Endothelial cell (in vitro differentiated cells): ENCODE data around the gene SLC17A5. TPM values are rescaled to one million over a fixed set of nuclear protein-coding genes. Genes with fewer than 3 reads are reported as not detected.
A peak's percentile ranks its signal among the peaks of the same experiment; 100 is the strongest.

Experiments used
- DNase-seq: peaks from one replicate; pipeline ENCODE4 v3.0.0; 2021; ENCODE audit warnings: low spot score
- H3K27ac Mint-ChIP-seq: one replicate; pipeline ENCODE4 v1.8.0; 2021; ENCODE audit warnings: mixed read lengths, inconsistent platforms; ENCODE audit not compliant: unreplicated experiment
- H3K27me3 Mint-ChIP-seq: one replicate; pipeline ENCODE4 v1.8.0; 2021; ENCODE audit warnings: mild to moderate bottlenecking, moderate library complexity, mixed read lengths, inconsistent platforms; ENCODE audit not compliant: unreplicated experiment
- H3K36me3 Mint-ChIP-seq: one replicate; pipeline ENCODE4 v1.8.0; 2021; ENCODE audit warnings: mild to moderate bottlenecking, low read depth, mixed read lengths, inconsistent platforms; ENCODE audit not compliant: unreplicated experiment
- H3K4me1 Mint-ChIP-seq: one replicate; pipeline ENCODE4 v1.8.0; 2021; ENCODE audit warnings: mild to moderate bottlenecking, mixed read lengths, inconsistent platforms; ENCODE audit not compliant: unreplicated experiment
- H3K4me3 Mint-ChIP-seq: one replicate; pipeline ENCODE4 v1.8.0; 2021; ENCODE audit warnings: mild to moderate bottlenecking, mixed read lengths, inconsistent platforms; ENCODE audit not compliant: unreplicated experiment
- H3K9me3 Mint-ChIP-seq: one replicate; pipeline ENCODE4 v1.8.0; 2021; ENCODE audit warnings: mixed read lengths, inconsistent platforms; ENCODE audit not compliant: unreplicated experiment
- CTCF ChIP-seq: fragments of 200-600 bp; sonication (generic); IDR thresholded peaks from one replicate; pipeline ENCODE4 v1.5.0; 2021; ENCODE audit warnings: antibody characterized with exemption; ENCODE audit not compliant: unreplicated experiment
- total RNA-seq: library from RNA; stranded (reverse); fragmentation: NEBNext Ultra II Directional; extraction: Animal tissue kit (Norgen Biotek cat#: 25700); gene quantifications from one replicate; pipeline ENCODE4 v1.2.1, GENCODE V29; 2021; ENCODE audit not compliant: unreplicated experiment

SLC17A5 gene
- total RNA-seq, 1 donor from 2014 or later, result 17.5 TPM

GRCh38 chr6:73606428-73606827, 47.4 kb downstream of the SLC17A5 start:
- no peaks in the 10 kb centered on the region for H3K9me3 Mint-ChIP-seq
- no peak overlapping the region for H3K4me3 Mint-ChIP-seq
- H3K27me3 Mint-ChIP-seq, result peaks cover 3% of the 10 kb centered on the region
- H3K27ac Mint-ChIP-seq, result no peak overlapping the region
- no peak for DNase-seq
- peaks cover 11% of the 10 kb centered on the region for H3K36me3 Mint-ChIP-seq
- no peaks in the 10 kb centered on the region for H3K4me1 Mint-ChIP-seq
- no peak for TF ChIP-seq CTCF

DNA sequence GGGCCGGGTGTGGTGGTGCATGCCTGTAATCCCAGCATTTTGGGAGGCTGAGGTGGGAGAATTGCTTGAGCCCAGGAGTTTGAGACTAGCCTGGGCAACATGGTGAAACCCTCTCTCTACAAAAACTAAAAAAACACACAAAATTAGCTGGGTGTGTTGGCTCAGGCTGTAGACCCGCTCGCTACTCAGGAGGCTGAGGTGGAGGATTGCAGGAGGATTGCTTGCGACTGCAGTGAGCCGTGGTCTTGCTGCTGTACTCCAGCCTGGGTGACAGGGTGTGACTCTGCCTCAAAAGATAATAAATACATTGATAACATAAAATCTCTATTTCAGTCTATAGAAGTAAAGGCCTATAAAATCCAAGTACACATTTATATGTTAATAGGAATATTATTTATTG, 49.3 kb downstream of the SLC17A5 start:
- Mint-ChIP-seq H3K9me3 (no peaks in the 10 kb centered on the region), H3K27ac (no peak overlapping the region), H3K27me3 (peaks cover 5% of the 10 kb centered on the region)

DNA sequence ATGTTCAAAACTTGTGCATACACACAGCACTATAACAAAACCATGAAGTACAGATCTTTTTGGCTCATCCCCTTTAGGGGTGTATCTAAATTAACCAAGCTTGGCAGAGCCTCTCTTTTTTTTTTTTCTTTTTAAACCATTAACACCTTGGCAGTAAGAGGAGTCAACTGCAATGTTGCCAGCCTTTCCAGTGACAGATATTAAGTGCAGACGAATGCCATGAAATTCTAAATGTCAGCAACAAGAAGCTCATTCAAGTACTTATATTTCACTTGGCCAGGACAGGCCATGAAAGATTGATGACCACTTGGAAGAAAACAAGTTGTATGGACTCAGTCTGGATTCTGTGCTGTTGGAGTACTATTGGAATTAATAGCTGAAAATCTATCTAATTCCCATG, 49.8 kb downstream of the SLC17A5 start:
- Mint-ChIP-seq H3K27ac (no peak overlapping the region), H3K4me3 (no peak overlapping the region), H3K9me3 (no peaks in the 10 kb centered on the region), H3K4me1 (no peaks in the 10 kb centered on the region), H3K27me3 (peaks cover 5% of the 10 kb centered on the region), H3K36me3 (peaks cover 11% of the 10 kb centered on the region)
- TF ChIP-seq CTCF, result no peak
- no peak for DNase-seq

More for the DNA sequence above, 49.3 kb downstream of the SLC17A5 start:
- peaks cover 11% of the 10 kb centered on the region for H3K36me3 Mint-ChIP-seq
- no peak overlapping the region for H3K4me3 Mint-ChIP-seq
- TF ChIP-seq CTCF, result no peak
- no peak for DNase-seq
- no peaks in the 10 kb centered on the region for H3K4me1 Mint-ChIP-seq

DNA sequence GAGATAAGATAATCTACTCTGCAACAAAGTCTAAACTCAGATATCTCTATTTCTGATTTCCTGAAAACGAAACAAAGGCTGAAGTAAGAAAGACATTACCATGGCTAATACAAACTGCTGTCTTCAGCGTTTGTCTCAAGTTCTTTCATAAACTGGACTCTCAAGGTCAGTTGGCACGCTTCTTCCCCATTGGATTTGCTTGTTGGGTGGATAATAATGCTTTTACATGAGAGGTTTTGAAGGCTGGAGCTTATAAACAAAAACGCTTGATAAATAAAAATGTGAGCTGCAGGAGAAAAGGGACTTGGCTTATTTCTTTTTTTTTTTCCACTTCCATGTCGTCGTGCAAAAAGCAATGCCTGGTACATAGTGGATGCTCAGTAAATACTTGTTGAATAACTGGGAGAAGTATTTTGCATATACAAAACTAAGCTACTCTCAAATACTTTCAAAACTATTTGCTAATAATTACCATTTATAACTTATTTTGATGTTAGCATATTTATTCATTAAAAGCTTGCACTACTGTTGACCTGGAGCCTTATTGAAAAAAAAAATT, 67.3 kb downstream of the SLC17A5 start:
- Mint-ChIP-seq H3K36me3 (no peaks in the 10 kb centered on the region), H3K27ac (peak overlapping the region; percentile 95), H3K4me3 (no peak overlapping the region), H3K9me3 (no peaks in the 10 kb centered on the region), H3K27me3 (peaks cover 2% of the 10 kb centered on the region), H3K4me1 (peaks cover 13% of the 10 kb centered on the region)
- no peak for DNase-seq
- no peak for TF ChIP-seq CTCF

DNA sequence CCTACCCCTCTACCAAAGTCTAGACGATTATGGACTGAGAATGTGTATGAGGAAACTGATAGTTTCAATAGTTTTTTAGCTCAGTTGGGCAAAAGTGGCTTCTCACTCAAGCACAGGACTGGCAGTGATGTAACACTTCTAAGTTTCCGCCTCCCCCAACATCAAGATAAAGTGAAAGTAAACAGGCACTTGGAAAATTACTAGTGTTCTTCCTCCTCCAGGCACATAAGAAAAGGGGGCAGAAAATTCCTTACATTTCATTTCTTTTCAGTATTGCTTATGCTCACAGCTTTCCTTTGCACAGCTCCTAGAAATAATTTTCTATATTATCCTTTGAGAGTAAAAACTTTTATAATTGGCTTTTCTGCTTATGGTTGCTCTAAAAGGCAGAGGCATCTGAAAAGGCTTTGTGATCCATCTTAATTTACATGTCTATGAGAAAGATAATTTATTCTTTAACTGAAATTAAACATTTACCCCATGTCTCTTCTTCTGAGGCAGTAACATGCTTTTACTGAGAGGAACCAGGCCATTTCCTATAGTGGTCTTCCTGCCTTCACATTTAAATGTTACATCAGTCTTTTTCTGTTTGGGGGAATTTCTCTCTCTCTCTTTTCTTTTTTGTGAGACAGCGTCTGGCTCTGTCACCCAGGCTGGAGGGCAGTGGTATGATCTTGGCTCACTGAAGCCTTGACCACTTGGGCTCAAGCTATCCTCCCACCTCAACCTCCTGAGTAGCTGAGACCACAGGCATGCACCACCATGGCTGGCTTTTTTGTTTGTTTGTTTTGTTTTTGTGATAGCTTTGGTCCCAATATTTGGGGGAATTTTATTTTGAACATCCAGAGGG, 68.0 kb downstream of the SLC17A5 start:
- Mint-ChIP-seq H3K4me3 (no peak overlapping the region), H3K27ac (peak overlapping the region; percentile 95), H3K9me3 (no peaks in the 10 kb centered on the region), H3K4me1 (peaks cover 17% of the 10 kb centered on the region), H3K27me3 (peaks cover 2% of the 10 kb centered on the region), H3K36me3 (peaks cover under 1% of the 10 kb centered on the region)
- DNase-seq, result peak; percentile 15
- no peak for TF ChIP-seq CTCF
